ENCODE results near the gene TSACC. TPM values are rescaled to one million over a fixed set of nuclear protein-coding genes. Genes with fewer than 3 reads are reported as not detected.

TSACC gene
- total RNA-seq, 2 experiments from 2014 or later, result 0.25 to 0.83 TPM

- POLR2A ChIA-PET, result no interaction called here
Measured at GRCh38 chr1:156376146-156376545, 37.8 kb downstream of the TSACC start.

GRCh38 chr1:156376958-156377919 lies 38.9 kb downstream of the TSACC start:
- peaks cover 16% of the 10 kb centered on the region for H3K27me3 Mint-ChIP-seq
- ChIA-PET POLR2A (no interaction called here), CTCF (interaction anchor here (0.6 to 3.3 kb wide), 6 partner anchors 8 to 551 kb away, joined by 3 to 27 read pairs (median 5); no protein-coding TSS in a partner anchor)
- H3K9me3 Mint-ChIP-seq (ENCODE audit: low read depth), result no peaks in the 10 kb centered on the region
- H3K4me3 Mint-ChIP-seq, result no peak overlapping the region
- no peaks in the 10 kb centered on the region for H3K36me3 Mint-ChIP-seq (ENCODE audit: low read depth)
- intact Hi-C loops (cut with DNase I, micrococcal nuclease), result loop anchor here in 1 of 2 experiments (2.0 to 10.0 kb wide), 2 partner anchors 16 to 178 kb away; no protein-coding TSS in a partner anchor
- H3K27ac Mint-ChIP-seq, result no peak overlapping the region
- ATAC-seq (no peak), DNase-seq (no peak)
- H3K4me1 Mint-ChIP-seq, result no peaks in the 10 kb centered on the region

More at GRCh38 chr1:156376146-156376545, 37.8 kb downstream of the TSACC start:
- H3K36me3 Mint-ChIP-seq (ENCODE audit: low read depth), result no peaks in the 10 kb centered on the region
- no peaks in the 10 kb centered on the region for H3K4me1 Mint-ChIP-seq
- peaks cover 16% of the 10 kb centered on the region for H3K27me3 Mint-ChIP-seq
- H3K9me3 Mint-ChIP-seq (ENCODE audit: low read depth), result no peaks in the 10 kb centered on the region
- CTCF ChIA-PET, result interaction anchor here (0.5 to 3.3 kb wide), 6 partner anchors 9 to 244 kb away, joined by 3 to 27 read pairs (median 3); partner anchors contain the start of genes CCT3 and TSACC
- ATAC-seq (no peak), DNase-seq (no peak)
- H3K27ac Mint-ChIP-seq, result no peak overlapping the region
- intact Hi-C loops (cut with DNase I, micrococcal nuclease), result loop anchor here in 1 of 2 experiments (2.0 to 10.0 kb wide), 2 partner anchors 15 to 179 kb away; no protein-coding TSS in a partner anchor
- no peak overlapping the region for H3K4me3 Mint-ChIP-seq

GRCh38 chr1:156378557-156378956 lies 40.2 kb downstream of the TSACC start:
- no peak overlapping the region for H3K27ac Mint-ChIP-seq
- no peak for ATAC-seq
- intact Hi-C loops (cut with DNase I, micrococcal nuclease), result loop anchor here in 1 of 2 experiments (10.0 kb wide), 1 partner anchor 176 kb away; no protein-coding TSS in a partner anchor
- ChIA-PET POLR2A (no interaction called here), CTCF (interaction anchor here (0.7 to 2.3 kb wide), 6 partner anchors 8 to 108 kb away, joined by 3 to 7 read pairs (median 4); no protein-coding TSS in a partner anchor)
- DNase-seq, result no peak
- peaks cover 11% of the 10 kb centered on the region for H3K27me3 Mint-ChIP-seq
- H3K4me1 Mint-ChIP-seq, result no peaks in the 10 kb centered on the region
- H3K36me3 Mint-ChIP-seq (ENCODE audit: low read depth), result no peaks in the 10 kb centered on the region
- no peak overlapping the region for H3K4me3 Mint-ChIP-seq
- no peaks in the 10 kb centered on the region for H3K9me3 Mint-ChIP-seq (ENCODE audit: low read depth)

- Mint-ChIP-seq H3K36me3 (ENCODE audit: low read depth) (no peaks in the 10 kb centered on the region), H3K4me1 (no peaks in the 10 kb centered on the region), H3K27ac (no peak overlapping the region), H3K27me3 (peaks cover 8% of the 10 kb centered on the region), H3K9me3 (ENCODE audit: low read depth) (no peaks in the 10 kb centered on the region), H3K4me3 (no peak overlapping the region)
- ChIA-PET POLR2A (no interaction called here), CTCF (interaction anchor here (0.7 to 1.3 kb wide), 3 partner anchors 21 to 86 kb away, joined by 3 to 4 read pairs (median 3); no protein-coding TSS in a partner anchor)
- DNase-seq, result no peak
- intact Hi-C loops (cut with DNase I, micrococcal nuclease), result loop anchor here in 1 of 2 experiments (10.0 kb wide), 1 partner anchor 175 kb away; no protein-coding TSS in a partner anchor
- ATAC-seq, result no peak
Measured at GRCh38 chr1:156379420-156380165, 41.3 kb downstream of the TSACC start.

GRCh38 chr1:156382561-156382960 lies 44.2 kb downstream of the TSACC start:
- Mint-ChIP-seq H3K27me3 (peaks cover 5% of the 10 kb centered on the region), H3K36me3 (ENCODE audit: low read depth) (no peaks in the 10 kb centered on the region), H3K9me3 (ENCODE audit: low read depth) (no peaks in the 10 kb centered on the region), H3K4me1 (peaks cover 5% of the 10 kb centered on the region), H3K27ac (no peak overlapping the region), H3K4me3 (no peak overlapping the region)
- POLR2A ChIA-PET, result no interaction called here
- intact Hi-C loops (cut with DNase I, micrococcal nuclease), result no loop called here
- DNase-seq, result no peak
- CTCF ChIA-PET, result interaction anchor here (1.0 to 5.7 kb wide), 4 partner anchors 19 to 66 kb away, joined by 3 to 264 read pairs (median 46); no protein-coding TSS in a partner anchor
- no peak for ATAC-seq

- Mint-ChIP-seq H3K4me1 (peaks cover 5% of the 10 kb centered on the region), H3K36me3 (ENCODE audit: low read depth) (no peaks in the 10 kb centered on the region), H3K9me3 (ENCODE audit: low read depth) (no peaks in the 10 kb centered on the region), H3K27ac (no peak overlapping the region), H3K4me3 (no peak overlapping the region), H3K27me3 (peaks cover 7% of the 10 kb centered on the region)
- ChIA-PET POLR2A (no interaction called here), CTCF (interaction anchor here (1.2 to 5.7 kb wide), 5 partner anchors 24 to 74 kb away, joined by 3 to 264 read pairs (median 61); no protein-coding TSS in a partner anchor)
- DNase-seq (peak; percentile 79), ATAC-seq (peak; percentile 91)
- intact Hi-C loops (cut with DNase I, micrococcal nuclease), result no loop called here
Measured at GRCh38 chr1:156383023-156383422, 44.7 kb downstream of the TSACC start.

GRCh38 chr1:156384007-156384406 lies 45.7 kb downstream of the TSACC start:
- Mint-ChIP-seq H3K4me1 (peaks cover 5% of the 10 kb centered on the region), H3K36me3 (ENCODE audit: low read depth) (no peaks in the 10 kb centered on the region), H3K4me3 (no peak overlapping the region), H3K27ac (no peak overlapping the region), H3K27me3 (peaks cover 11% of the 10 kb centered on the region), H3K9me3 (ENCODE audit: low read depth) (no peaks in the 10 kb centered on the region)
- CTCF ChIA-PET, result interaction anchor here (0.7 to 5.7 kb wide), 9 partner anchors 10 to 215 kb away, joined by 3 to 264 read pairs (median 17); no protein-coding TSS in a partner anchor
- POLR2A ChIA-PET, result no interaction called here
- no peak for DNase-seq
- intact Hi-C loops (cut with DNase I, micrococcal nuclease), result loop anchor here in 1 of 2 experiments (2.0 kb wide), 1 partner anchor 225 kb away; no protein-coding TSS in a partner anchor
- ATAC-seq, result no peak

- POLR2A ChIA-PET, result no interaction called here
- Mint-ChIP-seq H3K4me1 (peaks cover 5% of the 10 kb centered on the region), H3K9me3 (ENCODE audit: low read depth) (no peaks in the 10 kb centered on the region), H3K36me3 (ENCODE audit: low read depth) (no peaks in the 10 kb centered on the region), H3K27me3 (peaks cover 17% of the 10 kb centered on the region), H3K4me3 (no peak overlapping the region), H3K27ac (no peak overlapping the region)
- ATAC-seq (no peak), DNase-seq (no peak)
- intact Hi-C loops (cut with DNase I, micrococcal nuclease), result loop anchor here (1.0 to 2.0 kb wide), 4 partner anchors 60 to 224 kb away; no protein-coding TSS in a partner anchor
- CTCF ChIA-PET, result interaction anchor here (0.7 to 5.7 kb wide), 14 partner anchors 10 to 215 kb away, joined by 3 to 264 read pairs (median 8); partner anchors contain the start of gene NAXE
Measured at GRCh38 chr1:156384658-156385057, 46.3 kb downstream of the TSACC start.

- DNase-seq, result peak; percentile 87
- ATAC-seq, result peak; percentile 81
- peaks cover 21% of the 10 kb centered on the region for H3K27me3 Mint-ChIP-seq
Measured at GRCh38 chr1:156385534-156386031, 47.3 kb downstream of the TSACC start.

GRCh38 chr1:156386134-156386901 lies 48.0 kb downstream of the TSACC start:
- ChIA-PET CTCF (interaction anchor here (0.5 to 5.7 kb wide), 58 partner anchors 8 to 391 kb away, joined by 3 to 264 read pairs (median 5); partner anchors contain the start of genes MEF2D, NAXE and RHBG), POLR2A (interaction anchor here (1.1 to 1.8 kb wide), 3 partner anchors 60 to 205 kb away, joined by 3 to 8 read pairs (median 3); partner anchors contain the start of gene NAXE)
- H3K4me1 Mint-ChIP-seq, result peaks cover 5% of the 10 kb centered on the region
- no peaks in the 10 kb centered on the region for H3K9me3 Mint-ChIP-seq (ENCODE audit: low read depth)
- no peak overlapping the region for H3K4me3 Mint-ChIP-seq
- intact Hi-C loops (cut with DNase I, micrococcal nuclease), result no loop called here
- no peak overlapping the region for H3K27ac Mint-ChIP-seq
- peaks cover 22% of the 10 kb centered on the region for H3K27me3 Mint-ChIP-seq
- DNase-seq (no peak), ATAC-seq (no peak)
- H3K36me3 Mint-ChIP-seq (ENCODE audit: low read depth), result no peaks in the 10 kb centered on the region

More at GRCh38 chr1:156385534-156386031, 47.3 kb downstream of the TSACC start:
- ChIA-PET POLR2A (interaction anchor here (1.0 to 1.8 kb wide), 4 partner anchors 60 to 263 kb away, joined by 3 to 8 read pairs (median 3); partner anchors contain the start of gene NAXE), CTCF (interaction anchor here (0.6 to 5.7 kb wide), 58 partner anchors 9 to 391 kb away, joined by 3 to 264 read pairs (median 5); partner anchors contain the start of genes MEF2D, NAXE and RHBG)
- intact Hi-C loops (cut with DNase I, micrococcal nuclease), result loop anchor here (1.0 to 2.0 kb wide), 4 partner anchors 59 to 223 kb away; no protein-coding TSS in a partner anchor
- Mint-ChIP-seq H3K27ac (no peak overlapping the region), H3K4me3 (no peak overlapping the region), H3K4me1 (peaks cover 5% of the 10 kb centered on the region), H3K9me3 (ENCODE audit: low read depth) (no peaks in the 10 kb centered on the region), H3K36me3 (ENCODE audit: low read depth) (no peaks in the 10 kb centered on the region)

All from activated CD4-positive, alpha-beta T cell treated with anti-CD3 and anti-CD28 coated beads for 36 hours (primary cell).